Measurements from ENCODE around the gene MTM1.

DNA sequence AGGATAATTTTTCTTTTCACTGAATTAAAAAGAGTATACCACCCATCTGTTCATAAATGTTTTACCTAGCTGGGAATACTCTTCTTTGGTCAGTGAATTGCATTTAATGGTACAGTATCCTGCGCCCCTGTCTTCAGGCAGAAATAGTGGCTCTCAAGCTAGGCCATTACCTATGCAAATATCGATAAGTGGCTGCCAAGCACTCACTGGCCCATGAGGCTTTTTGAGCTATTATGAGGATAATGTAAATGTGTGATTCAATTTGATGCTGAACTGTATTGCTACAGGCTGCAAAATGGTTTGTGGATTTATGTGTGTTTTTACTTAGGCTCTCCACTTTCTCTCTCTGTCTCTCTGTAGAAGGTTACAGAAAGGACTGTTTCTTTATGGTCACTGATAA lies 94.7 kb downstream of the MTM1 start:
- TF ChIP-seq TAF1 (IDR thresholded peaks at IDR 0.05; ENCODE audit: borderline replicate concordance, insufficient read depth, low read length) = no peak
- TF ChIP-seq POLR2AphosphoS5 (IDR thresholded peaks at IDR 0.05; ENCODE audit: low read depth, low read length) = no peak
- TF ChIP-seq FOXP2 (optimal IDR thresholded peaks at IDR 0.05; ENCODE audit: borderline replicate concordance, extremely low read depth, extremely low read length, insufficient read depth) = no peak
- no peak for TF ChIP-seq SIN3A (IDR thresholded peaks at IDR 0.05; ENCODE audit: borderline replicate concordance, insufficient read depth, low read length)

Measured in PFSK-1 (cell line).